HepG2 (cell line): ENCODE measurements around the gene RAD51C. TPM values are rescaled to one million over a fixed set of nuclear protein-coding genes. Genes with fewer than 3 reads are reported as not detected.
A peak's percentile ranks its signal among the peaks of the same experiment; 100 is the strongest.

Experiments used
- FOXA3 ChIP-seq: IDR thresholded peaks from 2 replicates; pipeline ENCODE4 v1.6.1; 2016; ENCODE audit warnings: missing genetic modification reagents, missing compliant biosample characterization
- HNRNPLL ChIP-seq: fragments of 200-400 bp; formaldehyde crosslinking; IDR thresholded peaks from 2 replicates; pipeline ENCODE4 v1.6.1; 2017; ENCODE audit warnings: mild to moderate bottlenecking, low read depth, low read length; ENCODE audit not compliant: poor library complexity, severe bottlenecking
- HOXA3 ChIP-seq: sonication (generic); formaldehyde crosslinking; IDR thresholded peaks from 2 replicates; pipeline ENCODE4 v1.5.0; 2020; ENCODE audit warnings: missing genetic modification reagents
- ISL2 ChIP-seq: sonication (generic); formaldehyde crosslinking; IDR thresholded peaks from 2 replicates; pipeline ENCODE4 v1.5.0; 2020; ENCODE audit warnings: missing genetic modification reagents
- MIER3 ChIP-seq: IDR thresholded peaks from 2 replicates; pipeline ENCODE4 v1.6.1; 2016; ENCODE audit warnings: missing compliant biosample characterization, borderline replicate concordance
- MTF1 ChIP-seq: sonication (generic); formaldehyde crosslinking; IDR thresholded peaks from 2 replicates; pipeline ENCODE4 v1.5.0; 2020; ENCODE audit warnings: missing genetic modification reagents
- SYNCRIP ChIP-seq: fragments of 200-400 bp; formaldehyde crosslinking; IDR thresholded peaks from 2 replicates; pipeline ENCODE4 v1.6.1; 2018; ENCODE audit warnings: mild to moderate bottlenecking, low read depth, low read length; ENCODE audit not compliant: insufficient read depth
- ZBTB1 ChIP-seq: sonication (generic); formaldehyde crosslinking; IDR thresholded peaks from 2 replicates; pipeline ENCODE4 v1.4.0; 2020; ENCODE audit warnings: missing genetic modification reagents, borderline replicate concordance
- ZBTB20 ChIP-seq: sonication (generic); formaldehyde crosslinking; IDR thresholded peaks from 2 replicates; pipeline ENCODE4 v1.8.1; 2023; ENCODE audit warnings: missing genetic modification reagents, low read depth, mild to moderate bottlenecking, borderline replicate concordance
- ZFAT ChIP-seq: sonication (generic); formaldehyde crosslinking; conservative IDR thresholded peaks from 2 replicates; pipeline ENCODE4 v1.8.1; 2023; ENCODE audit warnings: missing genetic modification reagents, inconsistent platforms
- ZNF207 ChIP-seq: fragments of 450-650 bp; IDR thresholded peaks from 2 replicates; pipeline ENCODE4 v1.6.1; 2016; ENCODE audit warnings: antibody characterized with exemption, borderline replicate concordance
- ZNF431 ChIP-seq: sonication (generic); formaldehyde crosslinking; IDR thresholded peaks from 2 replicates; pipeline ENCODE4 v1.9.0; 2022; ENCODE audit warnings: missing genetic modification reagents, low read depth, mild to moderate bottlenecking, borderline replicate concordance
- ZNF737 ChIP-seq: sonication (generic); formaldehyde crosslinking; IDR thresholded peaks from 2 replicates; pipeline ENCODE4 v1.5.0; 2020; ENCODE audit warnings: missing genetic modification reagents, mild to moderate bottlenecking, borderline replicate concordance
- polyA plus RNA-seq, 8 experiments: library from polyadenylated mRNA; depleted of rRNA in 3 of 8; stranded (reverse) in 7 of 8; unstranded in 1 of 8; fragments of >200 nt; fragmentation: Illumina TruSeq in 4 of 8; extraction: Trizol in 4 of 8; gene quantifications; 2 replicates each; pipeline versions ENCODE4 v1.2.1 to v1.2.3, GENCODE V29; 2011 to 2016; ENCODE audit warnings: low read depth in 4 of 8, missing spikeins in 1 of 8, mixed read lengths in 1 of 8; ENCODE audit not compliant: insufficient read depth in 1 of 8
- total RNA-seq, 5 experiments: library from RNA; depleted of rRNA; stranded (reverse); fragments of >200 nt; fragmentation: Illumina TruSeq; extraction: Trizol; gene quantifications; 2 replicates each; pipeline ENCODE4 v1.2.3, GENCODE V29; 2016; ENCODE audit warnings: low read depth in 1 of 5
- TF ChIP-seq, protein P1 (sequence below): sonication (generic); formaldehyde crosslinking; conservative IDR thresholded peaks from 2 replicates; pipeline ENCODE4 v1.5.0; 2020; ENCODE audit warnings: missing genetic modification reagents
- TF ChIP-seq, protein P2 (sequence below): IDR thresholded peaks from 2 replicates; pipeline ENCODE4 v1.6.1; 2018; ENCODE audit warnings: missing genetic modification reagents, mild to moderate bottlenecking, missing compliant biosample characterization
- TF ChIP-seq, protein P3 (sequence below): sonication (generic); formaldehyde crosslinking; conservative IDR thresholded peaks from 2 replicates; pipeline ENCODE4 v1.8.0; 2022; ENCODE audit warnings: mild to moderate bottlenecking, moderate library complexity, missing genetic modification reagents
- TF ChIP-seq, protein P4 (sequence below): sonication (generic); formaldehyde crosslinking; IDR thresholded peaks from 2 replicates; pipeline ENCODE4 v1.5.0; 2020; ENCODE audit warnings: mild to moderate bottlenecking, missing genetic modification reagents, borderline replicate concordance
- TF ChIP-seq, protein P5 (sequence below), 2 experiments: fragments of 450-650 bp in 1 of 2; sonication (generic) in 1 of 2; formaldehyde crosslinking; IDR thresholded peaks; 2 replicates each; pipeline versions ENCODE4 v1.5.0 to v1.8.0; 2020 to 2022; ENCODE audit warnings: mild to moderate bottlenecking in 1 of 2, missing genetic modification reagents in 1 of 2

Gene RAD51C
- total and polyA plus RNA-seq, 2 of the 13 experiments (the other 11 are each of a cell fraction or from before 2014, with no cell fraction given): 38.5 to 106 TPM

DNA sequence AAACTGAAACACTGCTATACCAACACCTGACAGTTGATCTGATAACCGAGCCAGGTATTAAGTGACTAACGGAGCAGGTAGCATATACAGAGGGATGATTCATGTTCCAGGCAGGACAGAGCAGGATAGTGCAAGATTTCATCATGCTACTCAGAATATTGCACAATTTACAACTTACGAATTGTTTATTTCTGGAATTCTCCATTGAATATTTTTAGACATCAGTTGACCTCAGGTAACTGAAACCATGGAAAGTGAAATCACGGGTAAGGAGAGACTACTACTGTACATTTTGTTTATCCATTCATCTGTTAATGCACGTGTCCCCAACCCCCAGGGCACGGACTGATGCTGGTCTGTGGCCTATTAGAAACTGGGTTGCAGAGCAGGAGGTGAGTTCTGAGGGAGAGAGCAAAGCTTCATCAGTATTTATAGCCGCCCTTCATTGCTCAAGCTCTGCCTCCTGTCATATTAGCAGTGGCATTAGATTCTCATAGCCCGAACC lies 48.8 kb downstream of the RAD51C start (continued):
- TF ChIP-seq ZNF431 (CRISPR knock-in tag): no peak
- no peak for TF ChIP-seq SYNCRIP
- TF ChIP-seq, protein P1, sequence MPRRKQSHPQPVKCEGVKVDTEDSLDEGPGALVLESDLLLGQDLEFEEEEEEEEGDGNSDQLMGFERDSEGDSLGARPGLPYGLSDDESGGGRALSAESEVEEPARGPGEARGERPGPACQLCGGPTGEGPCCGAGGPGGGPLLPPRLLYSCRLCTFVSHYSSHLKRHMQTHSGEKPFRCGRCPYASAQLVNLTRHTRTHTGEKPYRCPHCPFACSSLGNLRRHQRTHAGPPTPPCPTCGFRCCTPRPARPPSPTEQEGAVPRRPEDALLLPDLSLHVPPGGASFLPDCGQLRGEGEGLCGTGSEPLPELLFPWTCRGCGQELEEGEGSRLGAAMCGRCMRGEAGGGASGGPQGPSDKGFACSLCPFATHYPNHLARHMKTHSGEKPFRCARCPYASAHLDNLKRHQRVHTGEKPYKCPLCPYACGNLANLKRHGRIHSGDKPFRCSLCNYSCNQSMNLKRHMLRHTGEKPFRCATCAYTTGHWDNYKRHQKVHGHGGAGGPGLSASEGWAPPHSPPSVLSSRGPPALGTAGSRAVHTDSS (CRISPR knock-in tag): no peak
- TF ChIP-seq ZFAT (CRISPR knock-in tag): no peak
- TF ChIP-seq MTF1 (CRISPR knock-in tag): no peak
- no peak for TF ChIP-seq ZNF737 (CRISPR knock-in tag)
- no peak for TF ChIP-seq ZBTB1 (CRISPR knock-in tag)
- TF ChIP-seq, protein P2, sequence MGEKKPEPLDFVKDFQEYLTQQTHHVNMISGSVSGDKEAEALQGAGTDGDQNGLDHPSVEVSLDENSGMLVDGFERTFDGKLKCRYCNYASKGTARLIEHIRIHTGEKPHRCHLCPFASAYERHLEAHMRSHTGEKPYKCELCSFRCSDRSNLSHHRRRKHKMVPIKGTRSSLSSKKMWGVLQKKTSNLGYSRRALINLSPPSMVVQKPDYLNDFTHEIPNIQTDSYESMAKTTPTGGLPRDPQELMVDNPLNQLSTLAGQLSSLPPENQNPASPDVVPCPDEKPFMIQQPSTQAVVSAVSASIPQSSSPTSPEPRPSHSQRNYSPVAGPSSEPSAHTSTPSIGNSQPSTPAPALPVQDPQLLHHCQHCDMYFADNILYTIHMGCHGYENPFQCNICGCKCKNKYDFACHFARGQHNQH (CRISPR knock-in tag): no peak
- TF ChIP-seq FOXA3 (CRISPR knock-in tag): peak; percentile 45; the same call in 1 of the 2 replicates
- no peak for TF ChIP-seq ISL2 (CRISPR knock-in tag)
- TF ChIP-seq, protein P3, sequence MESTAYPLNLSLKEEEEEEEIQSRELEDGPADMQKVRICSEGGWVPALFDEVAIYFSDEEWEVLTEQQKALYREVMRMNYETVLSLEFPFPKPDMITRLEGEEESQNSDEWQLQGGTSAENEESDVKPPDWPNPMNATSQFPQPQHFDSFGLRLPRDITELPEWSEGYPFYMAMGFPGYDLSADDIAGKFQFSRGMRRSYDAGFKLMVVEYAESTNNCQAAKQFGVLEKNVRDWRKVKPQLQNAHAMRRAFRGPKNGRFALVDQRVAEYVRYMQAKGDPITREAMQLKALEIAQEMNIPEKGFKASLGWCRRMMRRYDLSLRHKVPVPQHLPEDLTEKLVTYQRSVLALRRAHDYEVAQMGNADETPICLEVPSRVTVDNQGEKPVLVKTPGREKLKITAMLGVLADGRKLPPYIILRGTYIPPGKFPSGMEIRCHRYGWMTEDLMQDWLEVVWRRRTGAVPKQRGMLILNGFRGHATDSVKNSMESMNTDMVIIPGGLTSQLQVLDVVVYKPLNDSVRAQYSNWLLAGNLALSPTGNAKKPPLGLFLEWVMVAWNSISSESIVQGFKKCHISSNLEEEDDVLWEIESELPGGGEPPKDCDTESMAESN (CRISPR knock-in tag): 0 out of 2 replicates have a peak, but pooled peaks have one; percentile 23
- TF ChIP-seq, protein P4, sequence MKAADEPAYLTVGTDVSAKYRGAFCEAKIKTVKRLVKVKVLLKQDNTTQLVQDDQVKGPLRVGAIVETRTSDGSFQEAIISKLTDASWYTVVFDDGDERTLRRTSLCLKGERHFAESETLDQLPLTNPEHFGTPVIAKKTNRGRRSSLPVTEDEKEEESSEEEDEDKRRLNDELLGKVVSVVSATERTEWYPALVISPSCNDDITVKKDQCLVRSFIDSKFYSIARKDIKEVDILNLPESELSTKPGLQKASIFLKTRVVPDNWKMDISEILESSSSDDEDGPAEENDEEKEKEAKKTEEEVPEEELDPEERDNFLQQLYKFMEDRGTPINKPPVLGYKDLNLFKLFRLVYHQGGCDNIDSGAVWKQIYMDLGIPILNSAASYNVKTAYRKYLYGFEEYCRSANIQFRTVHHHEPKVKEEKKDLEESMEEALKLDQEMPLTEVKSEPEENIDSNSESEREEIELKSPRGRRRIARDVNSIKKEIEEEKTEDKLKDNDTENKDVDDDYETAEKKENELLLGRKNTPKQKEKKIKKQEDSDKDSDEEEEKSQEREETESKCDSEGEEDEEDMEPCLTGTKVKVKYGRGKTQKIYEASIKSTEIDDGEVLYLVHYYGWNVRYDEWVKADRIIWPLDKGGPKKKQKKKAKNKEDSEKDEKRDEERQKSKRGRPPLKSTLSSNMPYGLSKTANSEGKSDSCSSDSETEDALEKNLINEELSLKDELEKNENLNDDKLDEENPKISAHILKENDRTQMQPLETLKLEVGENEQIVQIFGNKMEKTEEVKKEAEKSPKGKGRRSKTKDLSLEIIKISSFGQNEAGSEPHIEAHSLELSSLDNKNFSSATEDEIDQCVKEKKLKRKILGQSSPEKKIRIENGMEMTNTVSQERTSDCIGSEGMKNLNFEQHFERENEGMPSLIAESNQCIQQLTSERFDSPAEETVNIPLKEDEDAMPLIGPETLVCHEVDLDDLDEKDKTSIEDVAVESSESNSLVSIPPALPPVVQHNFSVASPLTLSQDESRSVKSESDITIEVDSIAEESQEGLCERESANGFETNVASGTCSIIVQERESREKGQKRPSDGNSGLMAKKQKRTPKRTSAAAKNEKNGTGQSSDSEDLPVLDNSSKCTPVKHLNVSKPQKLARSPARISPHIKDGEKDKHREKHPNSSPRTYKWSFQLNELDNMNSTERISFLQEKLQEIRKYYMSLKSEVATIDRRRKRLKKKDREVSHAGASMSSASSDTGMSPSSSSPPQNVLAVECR (CRISPR knock-in tag): no peak
- no peak for TF ChIP-seq HNRNPLL
- TF ChIP-seq, protein P5, sequence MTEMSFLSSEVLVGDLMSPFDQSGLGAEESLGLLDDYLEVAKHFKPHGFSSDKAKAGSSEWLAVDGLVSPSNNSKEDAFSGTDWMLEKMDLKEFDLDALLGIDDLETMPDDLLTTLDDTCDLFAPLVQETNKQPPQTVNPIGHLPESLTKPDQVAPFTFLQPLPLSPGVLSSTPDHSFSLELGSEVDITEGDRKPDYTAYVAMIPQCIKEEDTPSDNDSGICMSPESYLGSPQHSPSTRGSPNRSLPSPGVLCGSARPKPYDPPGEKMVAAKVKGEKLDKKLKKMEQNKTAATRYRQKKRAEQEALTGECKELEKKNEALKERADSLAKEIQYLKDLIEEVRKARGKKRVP (CRISPR knock-in tag; IDR thresholded peaks at IDR 0.05): peak in 1 of 2 experiments; percentile 100; a peak in 2 of 4 replicates
- no peak for TF ChIP-seq ZBTB20 (CRISPR knock-in tag)
- no peak for TF ChIP-seq MIER3 (CRISPR knock-in tag)
- no peak for TF ChIP-seq ZNF207
- TF ChIP-seq HOXA3 (CRISPR knock-in tag): no peak
